IMR-90 (cell line): ENCODE results near the gene ARSB. TPM values are rescaled to one million over a fixed set of nuclear protein-coding genes. Genes with fewer than 3 reads are reported as not detected.

Experiments
- ATAC-seq: fragments of 200-7000 bp; cut with Tn5 transposase; 2 replicates; pipeline ENCODE4 v1.9.1; 2020; ENCODE audit warnings: low read depth, mild to moderate bottlenecking, moderate library complexity
- BruUV-seq: library from RNA; stranded (reverse); fragments of 400-500 nt; replicated peaks from 2 replicates; lab custom pipeline; 2021; lab: Mats Ljungman, UMichigan
- CTCF ChIA-PET: fragments of 300-600 bp; formaldehyde crosslinking; extraction: SDS; loops from one replicate; lab custom pipeline; 2021; ENCODE audit warnings: antibody characterized with exemption; lab: Yijun Ruan, JAX
- POLR2A ChIA-PET: fragments of 300-600 bp; sonication (Branson Sonifier 250); formaldehyde crosslinking; loops from one replicate; lab custom pipeline; 2022; ENCODE audit warnings: antibody characterized with exemption; ENCODE audit not compliant: unreplicated experiment; lab: Charles Lee
- DNase-seq: peaks from one replicate; pipeline ENCODE4 v3.0.0; 2013
- H2AFZ ChIP-seq: replicated peaks from 2 replicates; pipeline ENCODE3; 2013; ENCODE audit warnings: low read length, mild to moderate bottlenecking; ENCODE audit not compliant: poor library complexity
- H2AK5ac ChIP-seq: 2 replicates; pipeline ENCODE4 v1.6.1; 2013; ENCODE audit warnings: low read depth, low read length, inconsistent platforms
- H2AK9ac ChIP-seq: replicated peaks from 2 replicates; pipeline ENCODE3; 2013; ENCODE audit warnings: mild to moderate bottlenecking, low read depth, low read length, moderate library complexity; ENCODE audit not compliant: poor library complexity
- H2BK120ac ChIP-seq: 2 replicates; pipeline ENCODE4 v1.6.1; 2013; ENCODE audit warnings: low read depth, low read length, inconsistent platforms
- H2BK15ac ChIP-seq: 3 replicates; pipeline ENCODE4 v1.6.1; 2013; ENCODE audit warnings: low read depth, low read length, inconsistent platforms
- H2BK20ac ChIP-seq: 2 replicates; pipeline ENCODE4 v1.6.1; 2013; ENCODE audit warnings: low read depth, mild to moderate bottlenecking, inconsistent platforms, low read length, moderate library complexity
- H2BK5ac ChIP-seq: 2 replicates; pipeline ENCODE4 v1.6.1; 2013; ENCODE audit warnings: mild to moderate bottlenecking, low read depth, low read length, inconsistent platforms; ENCODE audit not compliant: poor library complexity, severe bottlenecking
- H3K14ac ChIP-seq: replicated peaks from 2 replicates; pipeline ENCODE4 v1.6.1; 2013; ENCODE audit warnings: low read depth, low read length, inconsistent platforms
- H3K18ac ChIP-seq: 2 replicates; pipeline ENCODE4 v1.6.1; 2013; ENCODE audit warnings: low read depth, low read length, control low read depth
- H3K23ac ChIP-seq: 2 replicates; pipeline ENCODE4 v1.6.1; 2013; ENCODE audit warnings: low read depth, low read length, inconsistent platforms
- H3K27ac ChIP-seq: 2 replicates; pipeline ENCODE4 v1.5.1; 2013; ENCODE audit warnings: mild to moderate bottlenecking, control low read depth, low read length; ENCODE audit not compliant: insufficient read depth
- H3K27me3 ChIP-seq: 2 replicates; pipeline ENCODE4 v1.6.1; 2013; ENCODE audit warnings: low read length; ENCODE audit not compliant: control insufficient read depth, insufficient read depth
- H3K36me3 ChIP-seq: 2 replicates; pipeline ENCODE4 v1.6.1; 2013; ENCODE audit warnings: low read length, mixed read lengths; ENCODE audit not compliant: control insufficient read depth, insufficient read depth
- H3K4ac ChIP-seq: 2 replicates; pipeline ENCODE4 v1.6.1; 2013; ENCODE audit warnings: low read depth, low read length, inconsistent platforms
- H3K4me1 ChIP-seq: 2 replicates; pipeline ENCODE4 v1.6.1; 2013; ENCODE audit warnings: low read length, mixed read lengths; ENCODE audit not compliant: control insufficient read depth, insufficient read depth
- H3K4me2 ChIP-seq: 2 replicates; pipeline ENCODE4 v1.6.1; 2013; ENCODE audit warnings: low read depth, mild to moderate bottlenecking, control low read depth, low read length, moderate library complexity
- H3K4me3 ChIP-seq: 2 replicates; pipeline ENCODE4 v1.5.1; 2013; ENCODE audit warnings: low read depth, mild to moderate bottlenecking, control low read depth, low read length, moderate library complexity; ENCODE audit not compliant: insufficient read depth
- H3K56ac ChIP-seq: 2 replicates; pipeline ENCODE4 v1.6.1; 2013; ENCODE audit warnings: low read length, inconsistent platforms; ENCODE audit not compliant: insufficient read depth; ENCODE audit errors: extremely low read depth
- H3K79me1 ChIP-seq, 2 experiments: 2 replicates each; pipeline ENCODE4 v1.6.1; 2013; ENCODE audit warnings: low read length in 2 of 2, inconsistent platforms in 1 of 2, low read depth in 1 of 2
- H3K9ac ChIP-seq: 2 replicates; pipeline ENCODE4 v1.6.1; 2013; ENCODE audit warnings: low read depth, low read length, control low read depth
- H3K9me1 ChIP-seq: 2 replicates; pipeline ENCODE4 v1.6.1; 2013; ENCODE audit warnings: low read length, inconsistent platforms; ENCODE audit not compliant: insufficient read depth
- H3K9me3 ChIP-seq: 2 replicates; pipeline ENCODE4 v1.6.1; 2013; ENCODE audit warnings: low read length; ENCODE audit not compliant: control insufficient read depth, insufficient read depth
- H4K20me1 ChIP-seq: 2 replicates; pipeline ENCODE4 v1.6.1; 2013; ENCODE audit warnings: low read length, inconsistent platforms; ENCODE audit not compliant: insufficient read depth
- H4K5ac ChIP-seq: 2 replicates; pipeline ENCODE4 v1.6.1; 2013; ENCODE audit warnings: mild to moderate bottlenecking, low read depth, low read length, control low read depth
- H4K8ac ChIP-seq, 2 experiments: 2 replicates each; pipeline ENCODE4 v1.6.1; 2013; ENCODE audit warnings: low read depth in 2 of 2, low read length in 2 of 2, control low read depth in 1 of 2, inconsistent platforms in 1 of 2
- H4K91ac ChIP-seq: 2 replicates; pipeline ENCODE4 v1.6.1; 2013; ENCODE audit warnings: low read depth, low read length, inconsistent platforms; ENCODE audit not compliant: insufficient read depth
- BHLHE40 ChIP-seq: fragments of 150-350 bp; IDR thresholded peaks from 2 replicates; pipeline ENCODE4 v1.6.1; 2016; ENCODE audit warnings: mild to moderate bottlenecking, low read depth, low read length
- CEBPB ChIP-seq: IDR thresholded peaks from 2 replicates; pipeline ENCODE4 v1.6.1; 2012; ENCODE audit warnings: low read depth, low read length, improper control_type of control experiment
- ELK1 ChIP-seq: fragments of 150-350 bp; IDR thresholded peaks from 2 replicates; pipeline ENCODE4 v1.6.1; 2016; ENCODE audit warnings: low read depth, mild to moderate bottlenecking, low read length, moderate library complexity, borderline replicate concordance
- RAD21 ChIP-seq: IDR thresholded peaks from 2 replicates; pipeline ENCODE4 v1.6.1; 2012; ENCODE audit warnings: low read length, improper control_type of control experiment
- RFX5 ChIP-seq: IDR thresholded peaks from 2 replicates; pipeline ENCODE4 v1.8.0; 2012; ENCODE audit warnings: low read depth, mild to moderate bottlenecking, low read length, moderate library complexity
- USF2 ChIP-seq: fragments of 150-350 bp; IDR thresholded peaks from 2 replicates; pipeline ENCODE4 v1.6.1; 2017; ENCODE audit warnings: mild to moderate bottlenecking, antibody characterized with exemption, low read length, low read depth
- WGBS, 2 experiments: methylation state at CpG; one replicate each; pipeline versions ENCODE4 v1.1.5 to v1.1.7; 2013; ENCODE audit warnings: missing lambda C conversion rate in 2 of 2; ENCODE audit not compliant: insufficient read length in 1 of 2; ENCODE audit errors: extremely low coverage in 2 of 2; 5-methylcytosine and 5-hydroxymethylcytosine counted together
- dilution Hi-C: fragments of 300-500 bp; cut with HindIII; formaldehyde crosslinking; loops from one replicate; pipeline ENCODE4 v1.14.3; 2018; ENCODE audit warnings: low sequenced_read_pairs; ENCODE audit not compliant: unreplicated experiment
- in situ Hi-C: fragments of 300-500 bp; cut with MboI; formaldehyde crosslinking; loops from 3 replicates; pipeline ENCODE4 v1.14.3; 2019; ENCODE audit warnings: low sequenced_read_pairs, inconsistent platforms, mixed read lengths
- intact Hi-C: fragments of 100-400 bp; cut with micrococcal nuclease; formaldehyde crosslinking; loops from 2 replicates; pipeline ENCODE4 v1.10.0; 2022
- polyA plus RNA-seq, 3 experiments: library from polyadenylated mRNA; depleted of rRNA; stranded (reverse); fragments of >200 nt; gene quantifications; 2 replicates each; pipeline ENCODE4 v1.2.3, GENCODE V29; 2012; ENCODE audit warnings: low replicate concordance in 1 of 3
- total RNA-seq: library from RNA; depleted of rRNA; stranded (reverse); fragments of >200 nt; gene quantifications from 2 replicates; pipeline ENCODE4 v1.2.3, GENCODE V29; 2012
- TF ChIP-seq, protein P1 (sequence below): conservative IDR thresholded peaks from 2 replicates; pipeline ENCODE4 v1.5.1; 2012; ENCODE audit warnings: mild to moderate bottlenecking, low read depth, low read length, improper control_type of control experiment

The ARSB gene
- total and polyA plus RNA-seq, 2 of the 4 experiments (the other 2 are of a cell fraction): 16.0 to 16.3 TPM

DNA sequence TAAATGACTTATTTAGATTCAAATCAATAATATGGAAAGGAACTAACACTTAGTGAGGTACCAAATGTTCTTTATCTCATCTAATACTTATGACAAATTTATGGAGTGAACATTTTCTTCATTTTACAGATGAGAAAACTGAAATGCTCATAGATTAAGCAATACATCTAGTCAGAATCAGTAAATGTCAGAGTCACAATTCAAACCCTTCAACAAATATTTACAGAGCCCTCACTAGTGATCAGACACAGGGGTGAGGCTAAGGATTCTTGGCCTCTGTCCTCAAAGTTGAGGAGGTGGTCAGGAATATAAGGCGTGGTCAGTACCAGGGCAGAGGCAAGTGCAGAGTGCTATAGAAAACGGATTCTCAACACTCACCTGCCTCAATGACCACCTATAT, 29.5 kb upstream of the ARSB start:
- no CpG with 5 or more reads among the region's 2 CpGs for WGBS, 2 experiments
- ATAC-seq (no peak), DNase-seq (no peak)
- Histone ChIP-seq H3K23ac (no peak overlapping the region), H2AK9ac (no peak overlapping the region), H3K4me2 (no peak overlapping the region), H3K79me1 (no peaks in the 10 kb centered on the region), H2AK5ac (no peak overlapping the region), H2BK5ac (no peak overlapping the region), H3K36me3 (no peaks in the 10 kb centered on the region), H3K18ac (no peak overlapping the region), H4K8ac (no peak overlapping the region), H4K5ac (no peak overlapping the region), H2BK20ac (no peak overlapping the region), H3K9ac (no peak overlapping the region), H2BK120ac (no peak overlapping the region), H3K14ac (no peak overlapping the region), H3K27ac (no peak overlapping the region), H3K27me3 (no peaks in the 10 kb centered on the region), H3K9me1 (no peaks in the 10 kb centered on the region), H2AFZ (no peak overlapping the region), H2BK15ac (0 out of 3 replicates have a peak overlapping the region, but pooled peaks have one; percentile 22), H3K56ac (no peak overlapping the region), H3K9me3 (peaks cover 6% of the 10 kb centered on the region), H3K4me3 (no peak overlapping the region), H4K20me1 (no peaks in the 10 kb centered on the region), H3K4me1 (peaks cover 3% of the 10 kb centered on the region; the same call in 1 of the 2 replicates), H4K91ac (no peak overlapping the region), H3K4ac (no peak overlapping the region)
- TF ChIP-seq, protein P1, sequence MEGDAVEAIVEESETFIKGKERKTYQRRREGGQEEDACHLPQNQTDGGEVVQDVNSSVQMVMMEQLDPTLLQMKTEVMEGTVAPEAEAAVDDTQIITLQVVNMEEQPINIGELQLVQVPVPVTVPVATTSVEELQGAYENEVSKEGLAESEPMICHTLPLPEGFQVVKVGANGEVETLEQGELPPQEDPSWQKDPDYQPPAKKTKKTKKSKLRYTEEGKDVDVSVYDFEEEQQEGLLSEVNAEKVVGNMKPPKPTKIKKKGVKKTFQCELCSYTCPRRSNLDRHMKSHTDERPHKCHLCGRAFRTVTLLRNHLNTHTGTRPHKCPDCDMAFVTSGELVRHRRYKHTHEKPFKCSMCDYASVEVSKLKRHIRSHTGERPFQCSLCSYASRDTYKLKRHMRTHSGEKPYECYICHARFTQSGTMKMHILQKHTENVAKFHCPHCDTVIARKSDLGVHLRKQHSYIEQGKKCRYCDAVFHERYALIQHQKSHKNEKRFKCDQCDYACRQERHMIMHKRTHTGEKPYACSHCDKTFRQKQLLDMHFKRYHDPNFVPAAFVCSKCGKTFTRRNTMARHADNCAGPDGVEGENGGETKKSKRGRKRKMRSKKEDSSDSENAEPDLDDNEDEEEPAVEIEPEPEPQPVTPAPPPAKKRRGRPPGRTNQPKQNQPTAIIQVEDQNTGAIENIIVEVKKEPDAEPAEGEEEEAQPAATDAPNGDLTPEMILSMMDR: no peak
- TF ChIP-seq CEBPB (no peak), BHLHE40 (no peak), RAD21 (no peak), ELK1 (no peak), USF2 (no peak), RFX5 (no peak)
- BruUV-seq: no TSS peak
- ChIA-PET CTCF (interaction anchor here (0.9 kb wide), 1 partner anchor 10 kb away, joined by 3 read pairs; no protein-coding TSS in a partner anchor), POLR2A (no interaction called here)
- dilution Hi-C loops (no loop called here), intact Hi-C loops (no loop called here), in situ Hi-C loops (no loop called here)
